Activated effector memory CD4-positive, alpha-beta T cell treated with Interleukin-2 at 50 U/mL for 16 hours (primary cell): ENCODE data around the gene TPGS1.

Experiments used
- DNase-seq: peaks from one replicate; pipeline ENCODE4 v3.0.0-alpha.2; 2020

Gene TPGS1

GRCh38 chr19:522726-523125 is 15.4 kb downstream of the TPGS1 start:
- no peak for DNase-seq

- DNase-seq = no peak
These were observed 16.9 kb downstream of the TPGS1 start for GRCh38 chr19:524062-524674.

GRCh38 chr19:525029-525428 is 17.7 kb downstream of the TPGS1 start:
- DNase-seq = no peak

- DNase-seq = no peak
These were observed 18.6 kb downstream of the TPGS1 start for GRCh38 chr19:525857-526419.

- no peak for DNase-seq
These were observed 23.1 kb downstream of the TPGS1 start for GRCh38 chr19:530134-531008.

GRCh38 chr19:531009-531752 is 23.9 kb downstream of the TPGS1 start:
- peak; percentile 87 for DNase-seq

GRCh38 chr19:531753-532560 is 24.7 kb downstream of the TPGS1 start, which contains the start of gene CDC34:
Gene CDC34 (plus strand): TSS chr19:531760. CDS start chr19:531932, 172 bp downstream.
- no peak for DNase-seq

- peak; percentile 14 for DNase-seq
These were observed 25.5 kb downstream of the TPGS1 start for GRCh38 chr19:532561-533363.

GRCh38 chr19:533364-534058 is 26.2 kb downstream of the TPGS1 start:
- DNase-seq = no peak

- DNase-seq = no peak
These were observed 26.8 kb downstream of the TPGS1 start for GRCh38 chr19:534088-534487.

- no peak for DNase-seq
These were observed 27.9 kb downstream of the TPGS1 start for GRCh38 chr19:535017-535835.

GRCh38 chr19:536031-536880 is 29.0 kb downstream of the TPGS1 start:
- DNase-seq = no peak

- no peak for DNase-seq
These were observed 29.6 kb downstream of the TPGS1 start for GRCh38 chr19:536881-537404.

GRCh38 chr19:538641-539428 is 31.5 kb downstream of the TPGS1 start:
- no peak for DNase-seq

GRCh38 chr19:539429-540030 is 32.2 kb downstream of the TPGS1 start:
- DNase-seq = no peak

- DNase-seq = no peak
These were observed 33.8 kb downstream of the TPGS1 start for GRCh38 chr19:540867-541637.

GRCh38 chr19:541699-542098 is 34.4 kb downstream of the TPGS1 start:
- DNase-seq = no peak
